Activated T-cell treated with anti-CD3 and anti-CD28 coated beads, Interleukin-2, amount 50 U/mL, for 4 hours (primary cell): ENCODE data around the gene OR6K3. TPM values are rescaled to one million over a fixed set of nuclear protein-coding genes. Genes with fewer than 3 reads are reported as not detected.

Experiments used
- ATAC-seq, 2 donors: fragments of 200-7000 bp; cut with Tn5 transposase; one replicate each; pipeline ENCODE4 v1.10.0; 2021
- DNase-seq: peaks from one replicate; pipeline ENCODE4 v3.0.0-alpha.2; 2020
- H3K27me3 Mint-ChIP-seq: one replicate; pipeline ENCODE4 v1.8.0; 2021; ENCODE audit warnings: low read depth, mixed read lengths
- H3K36me3 Mint-ChIP-seq: one replicate; pipeline ENCODE4 v1.8.0; 2022; ENCODE audit warnings: mixed read lengths; ENCODE audit not compliant: insufficient read depth
- H3K4me1 Mint-ChIP-seq: one replicate; pipeline ENCODE4 v1.8.0; 2021; ENCODE audit warnings: low read depth, mixed read lengths
- H3K4me3 Mint-ChIP-seq: one replicate; pipeline ENCODE4 v1.8.0; 2021; ENCODE audit warnings: mild to moderate bottlenecking, moderate library complexity, mixed read lengths
- H3K9me3 Mint-ChIP-seq: one replicate; pipeline ENCODE4 v1.8.0; 2021; ENCODE audit warnings: mixed read lengths
- total RNA-seq, 3 donors: library from RNA; stranded (reverse); gene quantifications; one replicate each; pipeline ENCODE4 v1.2.1, GENCODE V29; 2021

The OR6K3 gene
- total RNA-seq, 3 donors from 2014 or later: not detected

GRCh38 chr1:158674302-158674701 lies 46.2 kb downstream of the OR6K3 start:
- no peak for ATAC-seq
- no peak for DNase-seq
- Mint-ChIP-seq H3K9me3 (no peaks in the 10 kb centered on the region), H3K27me3 (peaks cover 3% of the 10 kb centered on the region), H3K4me1 (no peaks in the 10 kb centered on the region), H3K36me3 (no peaks in the 10 kb centered on the region), H3K4me3 (no peak overlapping the region)

Other genes with a start within 250 kb of the OR6K3 start
- gene OR10R2, start 248.5 kb downstream of the OR6K3 start, total RNA-seq: not detected
- gene OR6Y1, start 166.3 kb downstream of the OR6K3 start, total RNA-seq: not detected
- gene OR6P1, start 150.1 kb downstream of the OR6K3 start, total RNA-seq: not detected
- not detected for gene OR10X1, start 140.8 kb downstream of the OR6K3 start, total RNA-seq
- not detected for gene OR10Z1, start 115.5 kb downstream of the OR6K3 start, total RNA-seq
- under 1 TPM in 2 of 3 donors, not detected in 1; 0.40 TPM for gene SPTA1, start 34.0 kb downstream of the OR6K3 start, total RNA-seq
- not detected for gene OR6K2, start 20.1 kb downstream of the OR6K3 start, total RNA-seq
- not detected for gene OR6K6, start 34.0 kb upstream of the OR6K3 start, total RNA-seq
- gene OR6N1, start 51.5 kb upstream of the OR6K3 start, total RNA-seq: not detected
- gene OR6N2, start 60.5 kb upstream of the OR6K3 start, total RNA-seq: not detected
- gene MNDA, start 110.6 kb upstream of the OR6K3 start, total RNA-seq: under 1 TPM in 1 of 3 donors, not detected in 2; 0.13 TPM
- gene PYHIN1, start 210.8 kb upstream of the OR6K3 start, total RNA-seq: 1 to 10 TPM; 2.5 to 5.3 (median 5.2) TPM